Pulmonary artery endothelial cell (primary cell): ENCODE data around the gene DUS1L. TPM values are rescaled to one million over a fixed set of nuclear protein-coding genes. Genes with fewer than 3 reads are reported as not detected.

Source experiments
- DNase-seq: peaks from one replicate; pipeline ENCODE4 v3.0.0-alpha.2; 2011; ENCODE audit warnings: low read depth, low spot score
- total RNA-seq: library from RNA; depleted of rRNA; stranded (reverse); fragments of >200 nt; gene quantifications from 2 replicates; pipeline ENCODE4 v1.2.3, GENCODE V29; 2014

The DUS1L gene
- total RNA-seq, 1 donor from 2014 or later, result 66.1 TPM

DNA sequence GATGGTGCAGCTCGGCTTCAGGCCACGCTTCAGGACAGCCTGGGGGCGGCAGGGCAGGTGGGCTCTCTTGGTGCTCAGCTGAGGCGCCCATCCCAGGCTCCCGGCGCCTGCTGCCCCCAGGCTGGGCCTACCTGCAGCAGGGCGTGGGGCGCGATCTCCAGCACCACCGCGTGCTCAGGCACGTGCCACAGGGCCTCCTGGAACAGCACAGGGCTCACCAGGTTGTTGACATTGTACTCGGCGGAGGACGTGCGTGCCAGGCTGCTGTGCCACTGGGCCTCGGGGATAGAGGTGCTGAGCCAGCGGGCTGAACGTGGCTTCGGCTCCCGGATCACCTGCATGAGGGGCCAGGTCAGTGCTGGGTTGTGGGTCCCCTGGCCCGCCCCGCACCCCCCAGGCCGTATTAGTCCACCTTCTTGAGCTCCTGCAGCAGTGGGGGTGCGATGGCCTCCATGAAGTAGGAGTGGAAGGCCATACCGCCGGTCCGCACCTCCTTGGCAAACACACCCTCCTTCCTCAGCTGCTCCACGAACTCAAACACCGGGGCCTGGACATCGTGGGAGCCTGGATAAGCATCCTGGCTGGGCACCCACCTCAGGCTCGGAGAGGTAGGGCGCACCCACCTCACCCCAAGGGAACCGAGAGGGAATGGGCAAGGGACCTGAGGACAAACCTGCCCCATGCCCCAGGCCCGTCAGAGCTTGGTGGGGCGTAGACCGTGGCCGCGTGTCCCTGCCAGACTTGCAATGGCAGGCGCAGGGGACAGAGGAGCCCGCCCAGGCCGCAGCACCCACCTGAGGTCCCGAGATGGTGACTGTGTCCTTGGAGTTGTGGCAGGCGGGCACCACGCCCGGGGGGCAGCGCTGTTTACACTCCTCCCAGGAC lies 23.5 kb upstream of the DUS1L start:
- no peak for DNase-seq

DNA sequence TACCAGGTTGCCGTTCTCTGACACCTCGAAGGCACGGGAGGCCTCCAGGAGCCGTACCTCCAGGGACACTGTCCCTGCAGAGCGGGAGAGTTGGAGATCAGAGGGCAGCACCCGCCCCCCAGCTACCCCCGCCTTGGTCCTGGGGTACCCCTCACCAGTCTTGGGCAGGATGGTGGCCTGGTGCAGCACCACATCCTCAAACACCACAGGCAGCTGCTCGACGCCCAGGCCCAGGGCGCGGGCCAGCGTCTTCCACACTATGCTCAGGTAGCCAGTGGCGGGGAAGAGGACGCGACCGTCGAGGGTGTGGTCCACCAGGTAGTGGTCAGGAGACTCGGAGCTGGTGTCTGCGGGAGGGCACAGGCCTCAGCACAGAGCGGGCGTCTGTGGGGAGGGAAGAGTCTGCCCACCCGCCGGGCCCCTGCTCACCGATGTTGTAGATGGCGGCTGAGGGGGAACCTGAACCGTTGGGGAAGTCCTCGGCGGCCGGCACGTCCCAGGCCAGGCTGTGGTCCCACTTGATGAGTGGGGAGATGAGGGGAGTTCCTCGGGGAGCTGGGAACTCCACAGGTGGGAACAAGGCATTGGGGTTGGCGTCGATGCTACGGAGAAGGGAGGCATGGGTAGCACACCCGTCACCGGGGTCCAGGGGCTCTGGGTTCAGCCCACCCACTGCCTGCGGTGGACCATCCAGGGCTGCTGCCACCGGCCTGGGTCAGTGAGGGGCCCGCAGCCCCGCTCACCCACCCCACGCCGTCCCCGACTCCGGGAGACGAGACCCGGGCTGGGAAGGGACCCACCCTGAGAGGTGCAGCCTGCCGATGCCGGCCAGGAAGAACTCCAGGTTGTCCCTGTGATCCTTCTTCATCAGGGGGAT lies 22.6 kb upstream of the DUS1L start:
- no peak for DNase-seq

DNA sequence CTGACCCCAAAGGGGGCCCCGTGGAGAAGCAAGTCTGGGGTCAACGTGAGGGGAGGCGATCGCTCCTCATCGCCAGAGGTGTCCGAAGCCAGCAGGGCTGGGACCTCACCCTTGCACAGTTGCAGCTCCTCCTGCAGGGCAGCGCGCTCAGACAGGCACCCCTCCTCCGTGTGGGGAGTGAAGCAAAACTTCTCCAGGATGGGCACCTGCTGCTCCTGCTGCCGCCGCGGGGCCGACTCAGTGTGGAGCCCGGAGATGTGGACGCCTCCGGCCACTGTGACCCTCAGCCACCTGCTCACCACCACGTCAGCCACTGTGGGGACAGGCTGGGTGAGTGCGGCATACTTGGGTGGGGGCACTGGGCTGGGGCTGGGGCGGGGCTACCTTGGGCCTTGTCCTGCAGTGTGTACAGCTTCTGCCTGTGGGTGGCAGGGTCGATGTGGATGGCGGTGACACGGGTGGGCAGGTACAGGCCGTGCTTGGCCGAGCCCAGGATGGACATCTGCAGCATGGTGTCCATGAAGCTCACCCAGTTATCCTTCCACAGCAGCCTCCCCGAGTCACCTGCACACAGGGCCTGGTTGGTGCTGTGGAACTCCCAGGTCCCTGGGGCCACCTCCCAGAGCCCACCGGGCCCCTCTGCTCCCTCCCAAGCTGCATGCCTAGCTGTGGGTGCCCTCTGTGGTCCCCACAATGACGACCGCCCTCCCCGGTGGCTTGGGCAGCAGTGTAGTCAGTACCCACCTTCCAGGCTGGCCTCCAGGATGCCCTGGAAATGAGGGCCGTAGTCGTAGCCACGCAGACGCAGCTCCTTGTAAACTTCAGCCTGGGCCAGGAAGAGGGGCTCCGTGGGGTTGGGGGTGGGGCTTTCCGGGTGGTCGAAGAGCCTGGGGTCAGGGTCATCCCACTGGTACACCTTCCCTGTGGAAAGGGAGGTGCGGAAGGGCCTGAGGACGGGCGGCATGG lies 21.6 kb upstream of the DUS1L start:
- no peak for DNase-seq

DNA sequence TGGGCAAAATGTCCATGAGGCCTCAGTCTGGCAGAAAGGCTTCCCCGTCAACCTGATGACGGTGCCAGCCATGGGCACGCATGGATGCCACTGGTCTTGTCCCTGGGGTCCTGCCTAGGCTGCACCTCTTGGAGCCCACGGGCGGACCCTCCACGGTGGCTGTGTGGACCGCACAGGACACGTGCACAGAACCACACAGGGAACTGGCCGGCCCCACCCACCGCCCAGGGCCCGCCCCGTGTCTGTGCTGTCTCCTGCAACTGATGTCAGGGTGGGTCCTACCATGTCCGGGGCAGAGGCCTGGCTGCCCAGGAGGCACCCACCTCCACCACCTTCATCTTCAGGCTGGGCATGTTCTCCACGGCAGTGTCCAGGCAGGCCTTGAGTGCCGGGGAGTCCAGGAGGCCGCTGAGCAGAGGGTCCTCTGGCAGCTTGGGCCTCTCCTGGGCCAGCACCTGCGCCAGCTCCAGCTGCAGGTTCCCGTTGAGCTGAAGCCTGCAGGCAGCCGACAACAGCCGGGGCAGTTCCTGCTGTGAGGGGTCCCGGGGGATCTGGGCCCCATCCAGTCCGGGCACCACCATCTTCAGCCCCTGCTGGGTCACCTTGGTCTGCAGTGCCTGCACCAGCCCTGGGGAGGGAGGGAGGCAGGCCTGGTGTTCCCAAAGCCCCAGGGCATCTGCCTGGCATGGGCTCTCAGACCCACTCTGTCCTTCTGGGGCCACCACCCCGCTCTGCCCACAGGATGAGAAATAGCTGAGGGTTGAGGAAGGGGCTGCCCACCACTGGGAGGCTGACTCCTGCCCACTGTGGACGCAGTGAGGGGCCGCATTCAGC lies 20.5 kb upstream of the DUS1L start:
- DNase-seq, result no peak

DNA sequence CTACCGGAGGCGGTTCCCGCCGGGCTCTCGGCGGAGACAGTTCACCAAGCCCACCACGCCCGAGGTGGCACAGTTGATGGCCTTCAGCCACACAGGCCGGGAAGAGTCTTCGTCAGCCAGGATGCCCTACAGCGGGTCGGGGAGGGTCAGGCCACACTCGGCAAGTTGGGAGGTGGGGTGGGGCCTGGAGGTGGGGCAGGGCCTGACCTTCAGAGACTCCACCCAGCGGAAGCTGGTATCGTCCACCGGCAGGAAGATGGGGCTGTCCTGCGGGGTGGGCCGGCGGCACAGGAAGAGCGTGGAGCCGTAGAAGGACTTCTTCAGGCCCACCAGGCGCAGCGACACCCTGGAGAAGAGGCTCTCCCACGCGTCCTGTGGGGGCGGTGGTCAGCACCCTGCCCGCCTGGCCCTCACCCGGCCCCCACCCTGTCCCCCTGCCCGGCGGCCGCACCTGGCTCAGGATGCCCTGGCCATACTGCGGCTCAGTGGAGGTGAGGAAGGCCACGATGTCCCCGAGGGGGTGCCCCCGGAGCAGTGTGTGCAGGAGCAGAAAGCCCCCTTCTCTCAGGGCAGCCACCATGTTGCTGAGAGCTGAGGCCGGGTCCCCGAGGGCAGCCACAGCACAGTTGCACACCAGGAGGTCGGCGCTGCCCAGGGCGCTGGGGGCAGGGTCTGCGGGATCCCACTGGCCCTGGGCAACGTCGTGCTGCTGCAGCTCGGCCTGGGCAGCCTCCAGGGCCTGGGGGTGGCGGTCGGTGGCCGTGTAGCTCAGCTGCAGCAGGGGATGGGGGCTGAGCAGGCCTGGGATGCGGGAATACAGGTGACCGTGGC lies 19.6 kb upstream of the DUS1L start:
- no peak for DNase-seq

DNA sequence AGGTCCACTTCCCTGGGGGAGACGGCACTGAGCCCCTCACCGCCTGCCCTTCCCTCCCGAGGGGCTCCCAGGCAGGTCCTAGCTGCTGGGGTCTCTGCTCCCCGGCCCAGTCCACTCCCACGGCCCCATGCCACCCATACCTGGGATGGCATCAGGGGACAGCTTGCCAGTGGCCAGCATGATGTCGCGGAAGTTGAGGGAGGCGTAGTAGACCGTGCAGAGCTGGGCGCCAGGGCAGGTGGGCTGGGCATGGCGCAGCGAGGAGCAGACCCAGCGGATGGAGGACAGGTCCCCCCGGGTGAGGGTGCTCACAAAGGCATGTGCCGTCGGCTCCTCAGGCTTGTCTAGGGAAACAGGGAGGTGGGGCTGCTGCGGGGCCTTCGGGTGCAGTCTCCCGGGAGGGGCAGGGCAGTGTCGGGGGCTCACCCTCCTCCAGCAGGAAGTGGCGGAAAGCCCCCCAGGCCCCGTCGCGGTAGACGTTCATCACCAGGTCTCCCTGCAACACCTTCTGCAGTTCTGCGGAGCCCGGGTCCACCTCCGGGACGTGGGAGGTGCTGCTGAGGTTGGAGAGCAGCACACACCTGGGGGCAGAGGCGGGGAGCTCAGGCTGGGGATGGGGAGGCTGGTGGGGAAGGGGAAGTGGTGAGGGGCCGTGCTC lies 18.9 kb upstream of the DUS1L start:
- DNase-seq, result no peak

- DNase-seq, result no peak
Observed at GRCh38 chr17:82083533-82084359, 18.1 kb upstream of the DUS1L start.

- DNase-seq, result no peak
Observed at GRCh38 chr17:82083009-82083408, 17.4 kb upstream of the DUS1L start.

DNA sequence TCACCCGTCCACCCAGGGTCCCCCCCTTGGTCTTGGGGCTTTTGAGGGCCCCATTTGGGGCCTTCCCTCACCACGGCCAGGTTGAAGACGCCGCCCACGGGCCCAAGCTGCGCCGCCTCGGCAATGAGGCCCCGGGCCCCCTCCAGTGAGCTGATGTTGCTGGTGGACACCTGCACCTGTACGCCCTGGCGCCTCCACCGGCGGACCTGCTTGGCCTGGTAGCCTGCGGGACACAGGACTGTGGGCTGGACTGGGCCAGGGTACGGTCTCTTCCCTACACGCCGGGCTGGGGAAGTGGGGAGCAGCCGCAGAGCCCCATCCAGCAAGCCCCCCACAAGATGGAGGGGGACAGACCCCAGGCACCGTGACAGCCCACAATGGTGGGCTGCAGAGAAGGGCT lies 16.9 kb upstream of the DUS1L start:
- no peak for DNase-seq

DNA sequence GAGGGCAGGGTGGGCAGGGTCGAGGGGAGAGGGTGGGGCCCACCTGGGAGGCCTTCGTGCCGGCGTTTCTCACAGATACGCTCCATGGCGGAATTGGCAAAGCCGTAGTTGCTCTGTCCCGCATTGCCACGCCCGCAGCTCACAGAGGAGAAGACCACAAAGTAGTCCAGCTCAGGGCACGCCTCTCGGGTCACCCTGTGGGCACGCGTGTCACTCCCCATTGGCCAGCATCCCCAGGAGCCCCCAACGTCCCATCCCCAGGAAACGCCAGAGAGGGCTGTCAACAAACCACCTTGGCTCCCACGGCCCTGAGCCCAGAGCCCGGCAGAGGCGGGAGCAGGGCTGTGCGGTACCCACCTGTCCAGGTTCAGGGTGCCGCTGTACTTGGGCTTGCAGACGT lies 16.4 kb upstream of the DUS1L start:
- no peak for DNase-seq

GRCh38 chr17:82081546-82081945 lies 15.9 kb upstream of the DUS1L start:
- no peak for DNase-seq

GRCh38 chr17:82080789-82081464 lies 15.3 kb upstream of the DUS1L start:
- DNase-seq, result no peak

GRCh38 chr17:82080048-82080788 lies 14.6 kb upstream of the DUS1L start:
- DNase-seq, result no peak

GRCh38 chr17:82079001-82079677 lies 13.5 kb upstream of the DUS1L start:
- DNase-seq, result no peak

DNA sequence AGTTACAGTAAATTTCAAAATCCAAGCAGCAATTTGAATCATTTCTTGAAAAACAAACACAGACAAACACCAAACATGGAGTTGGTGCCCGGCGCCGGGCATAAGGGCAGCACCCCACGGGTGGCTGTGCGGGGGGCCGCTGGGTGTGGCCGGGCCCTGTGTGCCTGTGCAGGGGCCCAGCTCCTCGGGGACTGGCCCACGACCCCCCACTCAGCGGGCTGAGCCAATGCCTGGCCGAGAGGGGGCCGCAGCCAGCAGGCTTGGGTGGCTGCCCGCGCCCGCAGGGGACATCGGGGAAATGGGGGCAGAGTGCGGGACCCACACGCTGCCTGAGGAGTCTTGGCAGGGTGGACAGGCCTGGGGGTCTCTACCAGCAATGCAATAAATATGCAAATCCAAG lies 12.8 kb upstream of the DUS1L start:
- DNase-seq, result no peak
